ENCODE results near the gene PRDM2.

DNA sequence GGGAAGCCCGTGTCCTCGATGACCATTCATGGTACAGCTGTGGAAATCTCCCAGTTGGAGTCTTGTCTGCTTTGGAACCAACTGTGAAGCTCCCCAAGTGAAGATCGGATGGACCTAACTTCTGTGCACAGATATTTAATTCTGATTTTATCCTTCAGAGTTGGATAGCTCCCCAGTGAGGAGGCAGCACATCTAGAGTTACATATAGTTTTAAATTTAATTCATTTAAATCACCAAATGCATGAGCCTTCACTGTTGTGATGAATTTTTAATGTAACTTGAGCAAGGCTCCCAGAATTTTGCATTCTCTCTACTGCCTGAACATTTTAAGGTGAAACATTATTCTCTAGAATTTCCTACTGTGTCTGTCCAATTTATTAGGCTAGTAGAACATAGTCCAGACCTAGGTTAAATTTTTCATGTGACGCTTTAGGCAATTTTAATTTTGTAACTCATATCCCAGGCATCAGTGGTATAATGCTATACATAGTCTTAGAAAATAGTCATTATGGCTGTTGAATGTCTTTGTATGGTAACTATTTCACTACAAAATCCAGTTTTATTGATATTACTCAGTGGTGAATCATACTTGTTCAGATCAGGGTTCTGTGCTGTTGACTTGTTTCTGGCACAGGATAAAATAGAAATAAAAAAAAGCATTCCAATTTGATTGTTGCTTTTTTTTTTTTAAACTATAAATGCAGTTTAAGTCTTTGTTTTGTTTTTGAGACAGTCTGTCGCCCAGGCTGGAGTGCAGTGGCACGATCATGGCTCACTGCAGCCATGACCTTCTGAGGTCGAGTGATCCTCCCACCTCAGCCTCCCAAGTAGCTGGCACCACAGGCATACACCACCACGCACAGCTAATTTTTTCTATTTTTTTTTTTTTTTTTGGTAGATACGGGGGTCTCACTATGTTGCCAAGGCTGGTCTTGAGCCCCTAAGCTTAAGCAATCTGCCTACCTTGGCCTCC is 66.9 kb downstream of the PRDM2 start:
- TF ChIP-seq EZH2 (IDR thresholded peaks at IDR 0.05; ENCODE audit: insufficient read depth, poor library complexity, severe bottlenecking): no peak
- TF ChIP-seq EZH2phosphoT487 (IDR thresholded peaks at IDR 0.05; ENCODE audit: insufficient read depth, low read depth): peak; percentile 88
